GM19452 (cell line): ENCODE results near the gene UNC80.

ENCODE experiments used
- ATAC-seq: cut with Tn5 transposase; IDR thresholded peaks from one replicate; pipeline ENCODE4 v1.9.1; 2021; ENCODE audit not compliant: unreplicated experiment

UNC80 gene

DNA sequence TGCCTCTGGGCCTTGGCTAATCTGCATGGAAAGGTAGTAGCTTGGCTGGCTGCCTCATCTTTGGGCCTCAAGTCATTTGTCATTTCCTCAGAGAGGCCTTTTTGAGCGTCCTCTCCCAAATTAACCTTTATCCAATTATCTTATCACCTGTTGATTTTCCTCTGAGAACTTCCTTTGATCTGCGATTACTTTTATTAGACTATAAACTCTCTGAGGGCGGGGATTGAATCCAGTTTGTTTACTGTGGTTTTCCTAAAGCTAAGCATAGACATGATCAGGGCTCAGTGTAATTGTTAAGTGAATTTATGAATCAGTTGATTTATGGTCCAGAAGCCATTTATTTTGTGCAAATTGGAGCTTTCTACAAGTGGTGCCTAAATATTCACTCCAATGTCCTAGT is 238.3 kb downstream of the UNC80 start:
- no peak for ATAC-seq

- no peak for ATAC-seq
Observed at GRCh38 chr2:210020138-210020537, 248.5 kb downstream of the UNC80 start.

- no peak for ATAC-seq
Observed at GRCh38 chr2:210022824-210023223, 251.2 kb downstream of the UNC80 start.

DNA sequence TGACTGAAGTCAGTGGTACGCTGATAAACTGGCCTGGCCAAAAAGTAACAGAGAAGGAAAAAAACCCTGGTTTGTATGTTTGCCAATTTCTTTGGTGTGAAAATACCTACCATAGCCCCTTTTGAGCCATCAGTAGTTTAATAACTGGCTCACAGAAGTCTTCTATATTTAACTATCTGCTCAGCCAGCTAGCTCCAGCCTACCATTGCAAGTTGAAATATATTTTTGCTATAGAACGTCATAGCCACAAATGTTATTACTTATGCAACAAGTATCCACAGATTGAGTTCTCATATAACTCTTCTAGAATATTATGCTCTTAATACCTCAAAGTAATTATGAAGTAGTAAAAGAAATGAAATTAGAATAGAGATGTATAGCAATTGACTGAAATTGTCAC is 256.0 kb downstream of the UNC80 start:
- ATAC-seq: no peak

DNA sequence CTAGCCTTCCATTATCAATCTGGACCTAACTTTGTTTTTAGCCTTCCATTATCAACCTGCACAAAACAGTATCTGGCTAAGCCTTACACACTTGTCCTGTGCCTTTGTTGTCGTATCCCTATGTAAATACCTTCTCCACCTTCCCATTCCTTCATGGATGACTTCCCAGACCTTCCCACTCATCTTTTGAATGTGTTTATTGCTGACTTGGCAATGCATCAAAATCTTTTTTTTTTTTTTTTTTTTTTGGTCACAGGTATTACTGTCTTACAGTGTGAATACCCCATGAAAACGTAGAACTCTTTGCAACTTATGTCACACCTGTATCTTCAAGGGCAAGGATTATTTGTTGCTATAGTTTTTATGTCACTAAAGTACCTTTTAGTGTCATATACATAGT is 256.5 kb downstream of the UNC80 start:
- no peak for ATAC-seq

DNA sequence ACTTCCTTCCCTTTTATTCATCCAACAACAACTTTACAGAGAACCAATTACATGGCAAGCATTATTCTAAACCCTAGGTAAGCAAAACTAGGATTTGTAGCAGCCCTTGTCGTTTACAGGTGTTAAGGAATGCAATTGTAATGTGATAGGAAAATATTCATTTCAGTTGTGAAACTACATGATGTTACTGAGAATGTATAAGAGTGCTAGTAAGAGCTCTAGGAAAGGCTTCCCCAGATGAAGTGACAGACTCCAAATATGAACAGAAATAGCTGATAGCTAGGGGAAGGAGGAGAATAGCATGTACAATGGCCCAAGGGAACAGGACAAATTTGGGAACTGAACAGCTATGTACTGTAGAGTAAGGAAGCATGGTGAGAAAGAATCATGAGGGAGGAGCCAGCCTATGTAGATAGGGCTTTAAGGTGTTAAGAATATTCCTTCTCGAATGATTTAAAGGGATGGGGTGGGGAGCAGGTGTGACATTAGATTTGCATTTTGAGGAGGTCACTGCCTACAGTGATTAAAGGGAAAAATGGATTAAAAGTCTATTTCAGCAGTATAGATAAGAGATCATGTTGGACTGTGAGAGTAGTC is 262.6 kb downstream of the UNC80 start:
- no peak for ATAC-seq

- ATAC-seq: no peak
Observed at GRCh38 chr2:210035679-210036078, 264.0 kb downstream of the UNC80 start.

- no peak for ATAC-seq
Observed at GRCh38 chr2:210038078-210038477, 266.4 kb downstream of the UNC80 start.

DNA sequence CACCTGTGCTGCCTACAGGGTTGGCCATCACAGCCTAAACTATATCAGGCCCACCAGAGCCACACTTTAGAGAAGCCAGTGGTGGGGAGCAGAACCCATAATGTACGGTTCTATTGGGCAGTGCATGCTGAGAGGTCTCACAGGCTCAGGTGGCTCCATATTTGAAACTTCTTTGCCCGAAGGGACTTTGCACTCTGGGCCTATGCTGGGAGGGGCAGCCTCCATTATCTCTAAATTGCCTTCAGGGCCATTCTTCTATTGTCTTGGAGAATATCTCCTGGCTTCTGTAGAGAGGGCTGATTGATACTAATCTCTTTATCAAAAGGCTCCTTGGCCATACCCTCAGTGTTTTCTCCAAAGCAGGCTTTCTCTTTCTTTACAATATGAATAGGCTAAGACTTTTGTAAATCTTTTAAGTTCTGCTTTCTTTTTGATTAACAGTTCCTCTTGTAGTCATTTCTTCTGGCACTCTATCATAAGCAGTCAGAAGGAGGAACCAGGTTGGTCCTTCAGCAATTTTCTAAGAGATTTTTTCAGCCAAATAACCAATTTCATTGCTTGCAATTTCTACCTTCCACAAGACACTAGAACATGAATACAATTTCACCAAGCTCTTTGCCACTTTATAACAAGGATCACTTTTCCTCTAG is 275.3 kb downstream of the UNC80 start:
- no peak for ATAC-seq
